ENCODE data around the gene CLNK. TPM values are rescaled to one million over a fixed set of nuclear protein-coding genes. Genes with fewer than 3 reads are reported as not detected.

The CLNK gene
- polyA plus RNA-seq, 3 donors, result not detected

DNA sequence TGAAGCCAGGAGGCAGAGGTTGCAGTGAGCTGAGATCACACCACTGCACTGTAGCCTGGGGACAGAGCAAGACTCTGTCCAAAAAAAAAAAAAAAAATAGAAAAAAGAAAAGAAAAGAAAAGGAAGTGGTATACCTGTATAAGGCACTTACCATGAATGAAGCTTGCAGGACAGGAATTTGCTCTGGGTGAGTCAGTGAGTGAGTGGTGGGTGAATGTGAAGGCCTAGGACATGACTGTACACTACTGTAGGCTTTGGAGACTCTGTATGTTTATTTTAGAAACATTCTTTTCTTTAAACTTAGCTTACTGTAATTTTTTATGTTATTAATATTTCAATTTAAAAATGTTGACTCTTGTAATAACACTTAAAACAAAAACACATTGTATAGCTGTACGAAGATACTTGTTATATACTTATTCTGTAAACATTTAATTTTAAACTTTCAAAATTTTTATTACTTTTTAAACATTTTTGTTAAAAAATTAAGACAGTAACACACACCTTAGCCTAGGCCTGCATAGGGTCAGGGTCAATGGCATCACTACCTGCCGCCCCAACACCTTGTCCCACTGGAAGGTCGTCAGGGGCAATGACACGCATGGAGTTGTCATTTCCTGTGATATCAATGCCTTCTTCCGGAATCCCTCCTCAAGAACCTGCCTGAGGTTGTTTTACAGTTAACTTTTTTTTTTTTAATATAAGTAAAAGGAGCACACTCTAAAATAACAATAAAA is 78.7 kb downstream of the CLNK start:
- DNase-seq, result no peak
- no peaks in the 10 kb centered on the region for H4K20me1 ChIP-seq (ENCODE audit: insufficient read depth, low read length)
- no peak overlapping the region for H3K9ac ChIP-seq (ENCODE audit: insufficient read depth, low read length, poor library complexity, severe bottlenecking)
- WGBS (ENCODE audit: insufficient coverage), result 100% methylated on average over 2 of the region's 5 CpGs
- H2AFZ ChIP-seq (ENCODE audit: insufficient read depth, low read depth, low read length, poor library complexity, severe bottlenecking), result no peak overlapping the region
- no peak overlapping the region for H3K4me2 ChIP-seq (replicated peaks; ENCODE audit: extremely low read depth, low read length, poor library complexity, severe bottlenecking)
- H3K27ac ChIP-seq (ENCODE audit: low read depth in 1 of 2, low read length in 2 of 2), result no peak overlapping the region
- no peaks in the 10 kb centered on the region for H3K36me3 ChIP-seq (replicated peaks in 1 of 2; ENCODE audit: control insufficient read depth in 1 of 2, insufficient read depth in 2 of 2, low read length in 2 of 2)
- intact Hi-C loops (cut with micrococcal nuclease), result no loop called here
- H3K36me3 Mint-ChIP-seq, result no peaks in the 10 kb centered on the region
- no peak for TF ChIP-seq CTCF (IDR thresholded peaks at IDR 0.05)
- H3K4me1 ChIP-seq (ENCODE audit: control insufficient read depth in 1 of 2, insufficient read depth in 2 of 2, low read length in 2 of 2), result no peaks in the 10 kb centered on the region
- H3K79me2 ChIP-seq (ENCODE audit: insufficient read depth, low read length), result no peaks in the 10 kb centered on the region
- H3K27me3 Mint-ChIP-seq (ENCODE audit: low read depth in 3 of 3), result no peaks in the 10 kb centered on the region
- no peaks in the 10 kb centered on the region for H3K4me1 Mint-ChIP-seq
- H3K4me3 Mint-ChIP-seq, result no peak overlapping the region
- H3K27me3 ChIP-seq (ENCODE audit: control insufficient read depth in 2 of 2, insufficient read depth in 2 of 2, low read length in 2 of 2), result no peaks in the 10 kb centered on the region
- no peak overlapping the region for H3K4me3 ChIP-seq (replicated peaks in 1 of 3; ENCODE audit: low read depth in 2 of 3, low read length in 3 of 3)
- no peaks in the 10 kb centered on the region for H3K9me3 ChIP-seq (replicated peaks in 1 of 2; ENCODE audit: control insufficient read depth in 1 of 2, insufficient read depth in 1 of 2, low read length in 2 of 2)
- H3K27ac Mint-ChIP-seq, result no peak overlapping the region
- H3K9me3 Mint-ChIP-seq, result peaks cover 0 to 5% (median 0%) of the 10 kb centered on the region in 7 donors

- Mint-ChIP-seq H3K9me3 (peaks cover 0 to 5% (median 0%) of the 10 kb centered on the region in 7 donors), H3K27ac (no peak overlapping the region), H3K4me1 (no peaks in the 10 kb centered on the region), H3K27me3 (ENCODE audit: low read depth in 3 of 3) (no peaks in the 10 kb centered on the region), H3K4me3 (no peak overlapping the region), H3K36me3 (no peaks in the 10 kb centered on the region)
- no peak overlapping the region for H3K4me3 ChIP-seq (replicated peaks in 1 of 3; ENCODE audit: low read depth in 2 of 3, low read length in 3 of 3)
- no peak overlapping the region for H2AFZ ChIP-seq (ENCODE audit: insufficient read depth, low read depth, low read length, poor library complexity, severe bottlenecking)
- intact Hi-C loops (cut with micrococcal nuclease), result no loop called here
- no peak overlapping the region for H3K9ac ChIP-seq (ENCODE audit: insufficient read depth, low read length, poor library complexity, severe bottlenecking)
- no peaks in the 10 kb centered on the region for H3K4me1 ChIP-seq (ENCODE audit: control insufficient read depth in 1 of 2, insufficient read depth in 2 of 2, low read length in 2 of 2)
- 100% methylated on average over 1 of the region's 10 CpGs for WGBS (ENCODE audit: insufficient coverage)
- no peaks in the 10 kb centered on the region for H3K9me3 ChIP-seq (replicated peaks in 1 of 2; ENCODE audit: control insufficient read depth in 1 of 2, insufficient read depth in 1 of 2, low read length in 2 of 2)
- no peaks in the 10 kb centered on the region for H3K79me2 ChIP-seq (ENCODE audit: insufficient read depth, low read length)
- no peak for DNase-seq
- H3K36me3 ChIP-seq (replicated peaks in 1 of 2; ENCODE audit: control insufficient read depth in 1 of 2, insufficient read depth in 2 of 2, low read length in 2 of 2), result no peaks in the 10 kb centered on the region
- no peak overlapping the region for H3K27ac ChIP-seq (ENCODE audit: low read depth in 1 of 2, low read length in 2 of 2)
- H4K20me1 ChIP-seq (ENCODE audit: insufficient read depth, low read length), result no peaks in the 10 kb centered on the region
- no peak for TF ChIP-seq CTCF (IDR thresholded peaks at IDR 0.05)
- no peak overlapping the region for H3K4me2 ChIP-seq (replicated peaks; ENCODE audit: extremely low read depth, low read length, poor library complexity, severe bottlenecking)
- H3K27me3 ChIP-seq (ENCODE audit: control insufficient read depth in 2 of 2, insufficient read depth in 2 of 2, low read length in 2 of 2), result no peaks in the 10 kb centered on the region
Measured at GRCh38 chr4:10605031-10605430, 79.5 kb downstream of the CLNK start.
